GM12878 (cell line): ENCODE data around the gene CHCHD1. TPM values are rescaled to one million over a fixed set of nuclear protein-coding genes. Genes with fewer than 3 reads are reported as not detected.

Experiments used
- ATAC-seq: fragments of 200-7000 bp; cut with Tn5 transposase; 3 replicates; pipeline ENCODE4 v1.9.1; 2020; ENCODE audit warnings: mild to moderate bottlenecking, moderate library complexity
- BruUV-seq: library from RNA; stranded (reverse); fragments of 400-500 nt; replicated peaks from 2 replicates; lab custom pipeline; 2021; lab: Mats Ljungman, UMichigan
- CTCF ChIA-PET: fragments of 300-600 bp; sonication (Branson Sonifier 250); formaldehyde crosslinking; extraction: SDS; loops from one replicate; lab custom pipeline; 2021; ENCODE audit warnings: inconsistent platforms; lab: Yijun Ruan, JAX
- POLR2A ChIA-PET: fragments of 350-600 bp; formaldehyde crosslinking; extraction: SDS; loops from one replicate; lab custom pipeline; 2021; ENCODE audit warnings: inconsistent platforms; lab: Charles Lee
- RAD21 ChIA-PET: fragments of 300-600 bp; sonication (Branson Sonifier 250); formaldehyde crosslinking; loops from one replicate; lab custom pipeline; 2023; ENCODE audit warnings: antibody characterized with exemption; ENCODE audit not compliant: unreplicated experiment; lab: Charles Lee
- SMC1A ChIA-PET: fragments of 300-600 bp; sonication (Branson Sonifier 250); formaldehyde crosslinking; loops from one replicate; lab custom pipeline; 2023; ENCODE audit not compliant: unreplicated experiment, uncharacterized antibody; lab: Charles Lee
- DNase-seq: peaks from one replicate; pipeline ENCODE4 v3.0.0-alpha.2; 2011; ENCODE audit warnings: low read depth, low spot score
- FAIRE-seq: peaks from 3 replicates; lab custom pipeline; 2011; peaks lifted over from hg19 to GRCh38; lab: Jason Lieb, UNC
- H2AFZ ChIP-seq: 2 replicates; pipeline ENCODE4 v1.6.0; 2011; ENCODE audit warnings: low read depth, low read length, control low read depth; ENCODE audit not compliant: control insufficient read depth
- H3K27ac ChIP-seq: 2 replicates; pipeline ENCODE4 v1.5.1; 2011; ENCODE audit warnings: control low read depth; ENCODE audit not compliant: control insufficient read depth, insufficient read depth
- H3K27me3 ChIP-seq, 2 experiments: replicated peaks in 1 of 2; 2 replicates each; pipeline versions ENCODE4 v1.6.0 to v1.6.1; 2011; ENCODE audit warnings: low read length in 1 of 2; ENCODE audit not compliant: control insufficient read depth in 2 of 2, insufficient read depth in 2 of 2
- H3K36me3 ChIP-seq, 2 experiments: 2 replicates each; pipeline ENCODE4 v1.5.1; 2011; ENCODE audit warnings: low read length in 1 of 2; ENCODE audit not compliant: control insufficient read depth in 2 of 2, insufficient read depth in 2 of 2
- H3K4me1 ChIP-seq: 2 replicates; pipeline ENCODE4 v1.6.1; 2011; ENCODE audit warnings: mild to moderate bottlenecking, low read length, moderate library complexity, mixed read lengths; ENCODE audit not compliant: control insufficient read depth, insufficient read depth
- H3K4me2 ChIP-seq: 2 replicates; pipeline ENCODE4 v1.6.0; 2011; ENCODE audit warnings: control low read depth; ENCODE audit not compliant: control insufficient read depth, insufficient read depth
- H3K4me3 ChIP-seq: fragments of 200-600 bp; sonication (generic); 2 replicates; pipeline ENCODE4 v1.5.1; 2016
- H3K79me2 ChIP-seq: 2 replicates; pipeline ENCODE4 v1.6.0; 2011; ENCODE audit warnings: low read length; ENCODE audit not compliant: control insufficient read depth, insufficient read depth
- H3K9ac ChIP-seq: 2 replicates; pipeline ENCODE4 v1.8.0; 2011; ENCODE audit warnings: low read length, control low read depth, mixed read lengths; ENCODE audit not compliant: control insufficient read depth, insufficient read depth
- H3K9me3 ChIP-seq: replicated peaks from 3 replicates; pipeline ENCODE4 v1.5.1; 2011; ENCODE audit warnings: mild to moderate bottlenecking, low read length; ENCODE audit not compliant: control insufficient read depth, insufficient read depth
- H4K20me1 ChIP-seq: 2 replicates; pipeline ENCODE4 v1.6.0; 2011; ENCODE audit not compliant: control insufficient read depth, insufficient read depth
- BACH1 ChIP-seq: fragments of 450-650 bp; IDR thresholded peaks from 2 replicates; pipeline ENCODE4 v1.6.1; 2017; ENCODE audit warnings: mild to moderate bottlenecking, borderline replicate concordance
- IRF5 ChIP-seq: fragments of 450-650 bp; IDR thresholded peaks from 2 replicates; pipeline ENCODE4 v1.6.1; 2017; ENCODE audit warnings: borderline replicate concordance
- POLR2A ChIP-seq: IDR thresholded peaks from 2 replicates; pipeline ENCODE4 v1.6.1; 2011; ENCODE audit warnings: low read depth, mild to moderate bottlenecking, low read length
- POLR2AphosphoS5 ChIP-seq: IDR thresholded peaks from 2 replicates; pipeline ENCODE4 v1.6.1; 2011; ENCODE audit warnings: mild to moderate bottlenecking, low read length, inconsistent platforms
- STAT3 ChIP-seq: IDR thresholded peaks from 2 replicates; pipeline ENCODE4 v1.6.1; 2011; ENCODE audit warnings: low read depth, low read length, improper control_type of control experiment
- SUPT20H ChIP-seq: IDR thresholded peaks from 2 replicates; pipeline ENCODE4 v1.6.1; 2011; ENCODE audit warnings: low read depth, mild to moderate bottlenecking, low read length, moderate library complexity, borderline replicate concordance; ENCODE audit not compliant: control insufficient read depth
- WGBS: methylation state at CpG from one replicate; pipeline ENCODE4 v1.1.6; 2016; ENCODE audit warnings: low lambda C conversion rate; ENCODE audit not compliant: insufficient replicate concordance, insufficient coverage; ENCODE audit errors: missing lambda C conversion rate; 5-methylcytosine and 5-hydroxymethylcytosine counted together
- in situ Hi-C: fragments of 300-500 bp; cut with MboI; formaldehyde crosslinking; loops from 9 replicates; pipeline ENCODE4 v1.14.3; 2018; ENCODE audit warnings: mixed read lengths
- intact Hi-C: fragments of 100-400 bp; cut with micrococcal nuclease; formaldehyde crosslinking; loops from one replicate; pipeline ENCODE4 v1.14.2; 2022; ENCODE audit not compliant: unreplicated experiment
- polyA plus RNA-seq, 11 experiments: library from polyadenylated mRNA; depleted of rRNA in 4 of 11; unstranded in 6 of 11; stranded (reverse) in 5 of 11; fragments of >200 nt; fragmentation: Nextera tagmentation in 4 of 11; fragmentation: Illumina TruSeq in 1 of 11; extraction: Ambion mirVana in 4 of 11; extraction: Trizol in 1 of 11; gene quantifications; 1 replicate in 1 of 11; 2 replicates in 10 of 11; pipeline versions ENCODE4 v1.2.1 to v1.2.3, GENCODE V29; 2011 to 2016; ENCODE audit warnings: inconsistent platforms in 2 of 11, missing spikeins in 2 of 11, low read depth in 1 of 11
- total RNA-seq, 4 experiments: library from RNA; depleted of rRNA in 3 of 4; stranded (reverse); fragments of >200 nt in 3 of 4; fragmentation: Illumina TruSeq in 1 of 4; extraction: Trizol in 1 of 4; gene quantifications; 2 replicates each; pipeline versions ENCODE4 v1.2.1 to v1.2.3, GENCODE V29; 2013 to 2021

CHCHD1 gene
- total and polyA plus RNA-seq, 10 of the 15 experiments (the other 5 are each of a cell fraction or from before 2014, with no cell fraction given) = 35.0 to 132 (median 70.0) TPM

- ChIA-PET POLR2A (no interaction called here), SMC1A (no interaction called here), RAD21 (no interaction called here), CTCF (no interaction called here)
- Histone ChIP-seq H4K20me1 (no peaks in the 10 kb centered on the region), H3K9ac (no peak overlapping the region), H3K4me1 (no peaks in the 10 kb centered on the region), H3K9me3 (no peaks in the 10 kb centered on the region), H3K79me2 (no peaks in the 10 kb centered on the region), H3K27ac (no peak overlapping the region), H3K36me3 (peaks cover 18 to 26% of the 10 kb centered on the region in 2 experiments), H3K4me3 (no peak overlapping the region), H3K27me3 (no peaks in the 10 kb centered on the region), H3K4me2 (no peak overlapping the region), H2AFZ (no peak overlapping the region)
- FAIRE-seq (no peak), ATAC-seq (no peak; the same call in 2 of the 3 replicates), DNase-seq (no peak)
- intact Hi-C loops = no loop called here
- in situ Hi-C loops = no loop called here
- TF ChIP-seq STAT3 (no peak), SUPT20H (no peak), BACH1 (no peak), POLR2A (peak; percentile 34; the same call in 1 of the 2 replicates)
- 95% methylated on average over 5 of the region's 5 CpGs for WGBS
- TSS peak; percentile 15 for BruUV-seq
Observed at GRCh38 chr10:73796766-73797165, 14.9 kb downstream of the CHCHD1 start.

- Histone ChIP-seq H3K4me3 (no peak overlapping the region), H3K4me2 (no peak overlapping the region), H3K9ac (no peak overlapping the region)
- TF ChIP-seq IRF5 (no peak), POLR2AphosphoS5 (peak; percentile 58; the same call in 1 of the 2 replicates)
- TF ChIP-seq, all 136 proteins: peak for 1
- no TSS peak for BruUV-seq
- Histone ChIP-seq H4K20me1 (no peaks in the 10 kb centered on the region), H3K27me3 (no peaks in the 10 kb centered on the region), H3K9me3 (no peaks in the 10 kb centered on the region), H3K36me3 (peaks cover 13 to 27% of the 10 kb centered on the region in 2 experiments), H3K4me1 (no peaks in the 10 kb centered on the region), H3K27ac (no peak overlapping the region), H3K79me2 (no peaks in the 10 kb centered on the region), H2AFZ (no peak overlapping the region)
- CTCF ChIA-PET = no interaction called here
- DNase-seq (no peak), ATAC-seq (no peak), FAIRE-seq (no peak)
- intact Hi-C loops = no loop called here
- SMC1A ChIA-PET = interaction anchor here (0.6 kb wide), 1 partner anchor 149 kb away, joined by 3 read pairs; no protein-coding TSS in a partner anchor
- in situ Hi-C loops = no loop called here
- 96% methylated on average over 19 of the region's 19 CpGs for WGBS
- RAD21 ChIA-PET = no interaction called here
- POLR2A ChIA-PET = no interaction called here
Observed at GRCh38 chr10:73797324-73798025, 15.6 kb downstream of the CHCHD1 start.
